Naive thymus-derived CD4-positive, alpha-beta T cell (primary cell): ENCODE data around the gene PRKRIP1. TPM values are rescaled to one million over a fixed set of nuclear protein-coding genes. Genes with fewer than 3 reads are reported as not detected.
"Not testable (repeated sequence)": the region's sequence is repeated elsewhere in the genome, so short reads cannot be mapped to it uniquely, and the experiment has no call there.

Experiments used
- ATAC-seq: fragments of 150-1000 bp; cut with Tn5 transposase; 2 replicates; pipeline ENCODE4 v1.10.0; 2021; ENCODE audit warnings: mild to moderate bottlenecking, moderate library complexity
- CTCF ChIA-PET: fragments of 350-600 bp; sonication (Branson Sonifier 250); formaldehyde crosslinking; loops from one replicate; lab custom pipeline; 2021; ENCODE audit warnings: antibody characterized with exemption; lab: Charles Lee
- POLR2A ChIA-PET: fragments of 350-600 bp; sonication (Branson Sonifier 250); formaldehyde crosslinking; loops from one replicate; lab custom pipeline; 2021; ENCODE audit warnings: antibody characterized with exemption, inconsistent platforms; lab: Charles Lee
- DNase-seq, 9 donors: peaks; one replicate each; pipeline versions ENCODE4 v3.0.0 to v3.0.0-alpha.2; 2020 to 2022; ENCODE audit warnings: mixed read lengths in 1 of 9
- H3K27ac ChIP-seq: one replicate; pipeline ENCODE4 v1.7.0; 2013; ENCODE audit warnings: mild to moderate bottlenecking, low read depth, low read length, moderate library complexity
- H3K27me3 ChIP-seq, 2 donors: one replicate each; pipeline ENCODE4 v1.7.0; 2013; ENCODE audit warnings: low read length in 2 of 2, mild to moderate bottlenecking in 2 of 2, moderate library complexity in 2 of 2; ENCODE audit not compliant: control insufficient read depth in 2 of 2, insufficient read depth in 2 of 2
- H3K36me3 ChIP-seq, 3 experiments: 1 replicate in 2 of 3; 2 replicates in 1 of 3; pipeline ENCODE4 v1.7.0; 2013; ENCODE audit warnings: low read length in 3 of 3, mild to moderate bottlenecking in 3 of 3, moderate library complexity in 1 of 3; ENCODE audit not compliant: insufficient read depth in 3 of 3, control insufficient read depth in 2 of 3
- H3K4me1 ChIP-seq, 2 donors: one replicate each; pipeline ENCODE4 v1.7.0; 2013; ENCODE audit warnings: low read length in 2 of 2, mild to moderate bottlenecking in 2 of 2, moderate library complexity in 1 of 2; ENCODE audit not compliant: control insufficient read depth in 2 of 2, insufficient read depth in 2 of 2
- H3K4me3 ChIP-seq: 2 replicates; pipeline ENCODE4 v1.7.0; 2013; ENCODE audit warnings: mild to moderate bottlenecking, low read length
- H3K9me3 ChIP-seq, 3 experiments: 1 replicate in 2 of 3; 2 replicates in 1 of 3; pipeline ENCODE4 v1.7.0; 2013; ENCODE audit warnings: low read length in 3 of 3; ENCODE audit not compliant: control insufficient read depth in 2 of 3
- H3K27ac Mint-ChIP-seq, 9 donors: one replicate each; pipeline ENCODE4 v1.8.0; 2020 to 2022; ENCODE audit warnings: mixed read lengths in 9 of 9, mild to moderate bottlenecking in 8 of 9, moderate library complexity in 5 of 9, inconsistent platforms in 2 of 9
- H3K27me3 Mint-ChIP-seq, 5 donors: one replicate each; pipeline ENCODE4 v1.8.0; 2021 to 2022; ENCODE audit warnings: mixed read lengths in 5 of 5, mild to moderate bottlenecking in 1 of 5
- H3K36me3 Mint-ChIP-seq, 5 donors: one replicate each; pipeline ENCODE4 v1.8.0; 2020 to 2022; ENCODE audit warnings: mixed read lengths in 5 of 5, mild to moderate bottlenecking in 3 of 5, inconsistent platforms in 1 of 5
- H3K4me1 Mint-ChIP-seq, 7 donors: one replicate each; pipeline ENCODE4 v1.8.0; 2020 to 2022; ENCODE audit warnings: mixed read lengths in 7 of 7, mild to moderate bottlenecking in 3 of 7, inconsistent platforms in 1 of 7
- H3K4me3 Mint-ChIP-seq, 10 donors: one replicate each; pipeline ENCODE4 v1.8.0; 2020 to 2022; ENCODE audit warnings: mild to moderate bottlenecking in 10 of 10, mixed read lengths in 10 of 10, moderate library complexity in 6 of 10, inconsistent platforms in 2 of 10
- H3K9me3 Mint-ChIP-seq, 11 donors: one replicate each; pipeline ENCODE4 v1.8.0; 2020 to 2022; ENCODE audit warnings: mixed read lengths in 11 of 11, mild to moderate bottlenecking in 4 of 11, inconsistent platforms in 1 of 11, moderate library complexity in 1 of 11
- intact Hi-C, 2 donors: fragments of 100-400 bp; cut with micrococcal nuclease; formaldehyde crosslinking; loops; one replicate each; pipeline ENCODE4 v1.15.1; 2023
- microRNA-seq: library from miRNA; unstranded; fragments of <30 nt; microRNA quantifications from one replicate; pipeline ENCODE4 v1.2.0, GENCODE V29; 2022; ENCODE audit warnings: borderline microRNAs expressed
- polyA plus RNA-seq, 2 donors: library from polyadenylated mRNA; unstranded; fragments of 300-500 nt; fragmentation: Illumina TruSeq; gene quantifications; one replicate each; pipeline ENCODE4 v1.2.3, GENCODE V29; 2021
- total RNA-seq, 6 experiments: library from RNA in 5 of 6; stranded (reverse) in 5 of 6; gene quantifications; 1 replicate in 5 of 6; 2 replicates in 1 of 6; pipeline ENCODE4 v1.2.3 and lab custom pipeline; 2021 to 2026

Gene PRKRIP1
- total and polyA plus RNA-seq, 7 experiments from 2014 or later, result 15.7 to 58.4 (median 39.6) TPM

DNA sequence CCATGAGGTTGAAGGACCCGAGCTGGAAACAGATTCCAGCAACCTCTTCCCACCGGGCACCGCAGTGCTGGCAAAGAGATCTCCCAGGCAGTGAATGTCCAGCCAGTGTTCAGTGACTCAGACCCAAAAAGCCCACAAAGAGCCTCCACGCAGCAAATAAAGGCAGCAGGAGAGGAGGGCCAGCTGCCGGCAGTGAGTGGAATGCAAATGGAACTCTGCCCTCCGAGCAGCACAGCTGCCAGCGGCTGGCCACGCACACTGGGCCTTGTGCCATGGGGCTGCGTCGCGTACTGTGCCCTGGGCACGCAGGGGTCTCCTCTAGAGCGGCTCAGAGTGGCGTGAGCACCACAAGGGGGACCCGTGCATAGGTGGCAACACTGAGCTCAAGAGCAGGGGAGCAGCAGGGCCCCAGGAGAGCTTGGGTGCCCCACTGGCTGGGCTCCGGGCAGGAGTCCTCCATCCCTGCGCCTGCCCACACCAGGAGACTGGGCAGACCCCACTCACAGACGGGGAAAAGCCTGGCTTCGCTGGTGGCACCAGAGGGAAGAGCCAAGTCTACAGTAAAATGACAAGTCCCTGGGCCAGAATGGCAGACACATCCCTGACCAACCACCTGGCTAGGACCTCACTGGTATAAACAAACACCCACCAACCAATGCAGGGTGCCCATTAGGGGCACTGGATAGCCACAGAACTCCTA is 78.7 kb downstream of the PRKRIP1 start:
- peaks cover 0 to 32% (median 0%) of the 10 kb centered on the region in 3 experiments for H3K36me3 ChIP-seq
- H3K9me3 ChIP-seq, ATAC-seq, H3K4me3 Mint-ChIP-seq, CTCF ChIA-PET, H3K27me3 ChIP-seq, H3K36me3 Mint-ChIP-seq, H3K27ac ChIP-seq, H3K9me3 Mint-ChIP-seq, H3K27ac Mint-ChIP-seq, H3K4me1 Mint-ChIP-seq, H3K4me3 ChIP-seq, H3K4me1 ChIP-seq, H3K27me3 Mint-ChIP-seq, intact Hi-C loops, POLR2A ChIA-PET: not testable (repeated sequence)
- DNase-seq, result peak in 2 of 9 donors; percentile 3 to 16

Small RNAs within 50 kb of the gene (microRNA-seq; reads per million reads assigned to microRNA genes)
- gene MIR4467 (not detected), gene MIR5090 (3.6 reads per million), gene MIR548O (not detected)

Other genes with a start within 250 kb of the PRKRIP1 start
- gene SH2B2, start 109.5 kb upstream of the PRKRIP1 start, total RNA-seq, result 10 to 100 TPM in 1 of 5 experiments, 1 to 10 TPM in 3, under 1 TPM in 1; 0.87 to 10.9 (median 2.0) TPM
- gene SH2B2, start 109.5 kb upstream of the PRKRIP1 start, polyA plus RNA-seq, result under 1 TPM; 0.25 to 0.58 TPM
- gene SPDYE6, start 39.9 kb upstream of the PRKRIP1 start, total RNA-seq, result under 1 TPM in 1 of 5 experiments, not detected in 4; 0.51 TPM
- under 1 TPM; 0.14 to 0.25 TPM for gene SPDYE6, start 39.9 kb upstream of the PRKRIP1 start, polyA plus RNA-seq
- gene ORAI2, start 37.2 kb downstream of the PRKRIP1 start, total RNA-seq, result 10 to 100 TPM; 19.9 to 72.6 (median 26.2) TPM
- gene ORAI2, start 37.2 kb downstream of the PRKRIP1 start, polyA plus RNA-seq, result 10 to 100 TPM; 29.5 to 33.5 TPM
- 10 to 100 TPM in 3 of 5 experiments, 1 to 10 TPM in 2; 4.0 to 14.3 (median 10.1) TPM for gene ALKBH4, start 68.5 kb downstream of the PRKRIP1 start, total RNA-seq
- 10 to 100 TPM; 18.1 to 24.7 TPM for gene ALKBH4, start 68.5 kb downstream of the PRKRIP1 start, polyA plus RNA-seq
- gene LRWD1, start 68.6 kb downstream of the PRKRIP1 start, total RNA-seq, result 10 to 100 TPM; 12.4 to 25.3 (median 24.7) TPM
- 10 to 100 TPM in 1 of 2 donors, 1 to 10 TPM in 1; 8.7 to 18.5 TPM for gene LRWD1, start 68.6 kb downstream of the PRKRIP1 start, polyA plus RNA-seq
- 10 to 100 TPM; 36.9 to 47.7 (median 41.3) TPM for gene POLR2J, start 82.6 kb downstream of the PRKRIP1 start, total RNA-seq
- 100 to 1,000 TPM in 1 of 2 donors, 10 to 100 TPM in 1; 64.2 to 109 TPM for gene POLR2J, start 82.6 kb downstream of the PRKRIP1 start, polyA plus RNA-seq
- gene RASA4B, start 121.4 kb downstream of the PRKRIP1 start, total RNA-seq, result 10 to 100 TPM; 16.6 to 36.3 (median 24.0) TPM
- gene RASA4B, start 121.4 kb downstream of the PRKRIP1 start, polyA plus RNA-seq, result 10 to 100 TPM; 11.3 to 15.9 TPM
- gene UPK3BL2, start 147.3 kb downstream of the PRKRIP1 start, total RNA-seq, result 10 to 100 TPM; 22.8 to 85.3 (median 64.6) TPM
- 1 to 10 TPM; 3.4 to 6.7 TPM for gene UPK3BL2, start 147.3 kb downstream of the PRKRIP1 start, polyA plus RNA-seq
- gene SPDYE2, start 154.9 kb downstream of the PRKRIP1 start, total RNA-seq, result 1 to 10 TPM in 1 of 5 experiments, under 1 TPM in 3, not detected in 1; 0.29 to 1.1 (median 0.32) TPM
- gene SPDYE2, start 154.9 kb downstream of the PRKRIP1 start, polyA plus RNA-seq, result under 1 TPM; 0.33 to 0.35 TPM
- gene POLR2J3, start 176.2 kb downstream of the PRKRIP1 start, total RNA-seq, result 100 to 1,000 TPM in 4 of 5 experiments, 10 to 100 TPM in 1; 70.8 to 142 (median 113) TPM
- gene POLR2J3, start 176.2 kb downstream of the PRKRIP1 start, polyA plus RNA-seq, result 10 to 100 TPM; 27.3 to 33.0 TPM
- 100 to 1,000 TPM in 2 of 5 experiments, 10 to 100 TPM in 3; 44.0 to 104 (median 62.9) TPM for gene RASA4, start 220.4 kb downstream of the PRKRIP1 start, total RNA-seq
- 10 to 100 TPM; 24.6 to 44.1 TPM for gene RASA4, start 220.4 kb downstream of the PRKRIP1 start, polyA plus RNA-seq
- 100 to 1,000 TPM in 2 of 5 experiments, 10 to 100 TPM in 3; 25.9 to 107 (median 49.2) TPM for gene UPK3BL1, start 246.4 kb downstream of the PRKRIP1 start, total RNA-seq
- gene UPK3BL1, start 246.4 kb downstream of the PRKRIP1 start, polyA plus RNA-seq, result 10 to 100 TPM; 26.5 to 27.3 TPM